ENCODE data around the gene TTC34. TPM values are rescaled to one million over a fixed set of nuclear protein-coding genes. Genes with fewer than 3 reads are reported as not detected.
"Not testable (repeated sequence)": the region's sequence is repeated elsewhere in the genome, so short reads cannot be mapped to it uniquely, and the experiment has no call there.

TTC34 gene
- total RNA-seq, 1 experiment from 2014 or later: 0.92 TPM

GRCh38 chr1:2799811-2800663, 1.5 kb downstream of the TTC34 start:
- no peak for TF ChIP-seq CTCF (conservative IDR thresholded peaks at IDR 0.05)
- Histone ChIP-seq H4K5ac (ENCODE audit: insufficient read length, low read depth, low read length) (no peak overlapping the region), H4K91ac (ENCODE audit: insufficient read length, low read depth, low read length) (no peak overlapping the region), H3K4me1 (ENCODE audit: insufficient read depth, low read length) (no peaks in the 10 kb centered on the region), H3K18ac (ENCODE audit: insufficient read length, low read depth, low read length) (no peak overlapping the region), H3K4ac (ENCODE audit: low read depth, low read length) (no peak overlapping the region), H3K4me2 (ENCODE audit: insufficient read depth, insufficient read length, low read length) (no peak overlapping the region), H2AK5ac (ENCODE audit: insufficient read length, low read length) (no peak overlapping the region), H2AFZ (ENCODE audit: low read length) (no peak overlapping the region), H2BK5ac (ENCODE audit: insufficient read length, low read length) (no peak overlapping the region), H2BK20ac (ENCODE audit: low read depth, low read length, poor library complexity, severe bottlenecking) (no peak overlapping the region), H3T11ph (ENCODE audit: low read length) (no peak overlapping the region), H3K79me2 (ENCODE audit: insufficient read depth, low read length) (no peaks in the 10 kb centered on the region), H4K20me1 (ENCODE audit: control insufficient read depth, insufficient read depth, insufficient read length) (no peaks in the 10 kb centered on the region), H3K9ac (ENCODE audit: extremely low read depth, insufficient read length, low read length) (no peak overlapping the region), H4K8ac (replicated peaks; ENCODE audit: insufficient read length, low read depth, low read length) (no peak overlapping the region), H3K79me1 (ENCODE audit: insufficient read depth, low read depth, low read length, poor library complexity, severe bottlenecking) (no peaks in the 10 kb centered on the region), H3K27me3 (ENCODE audit: insufficient read depth, low read length) (no peaks in the 10 kb centered on the region), H2BK12ac (ENCODE audit: insufficient read length, low read depth, low read length) (no peak overlapping the region), H3K27ac (ENCODE audit: insufficient read length, low read depth, low read length) (no peak overlapping the region), H3K23ac (ENCODE audit: insufficient read length, low read depth, low read length) (no peak overlapping the region), H2BK120ac (ENCODE audit: low read depth, low read length, poor library complexity, severe bottlenecking) (no peak overlapping the region), H3K23me2 (ENCODE audit: insufficient read length, low read depth, low read length, poor library complexity, severe bottlenecking) (no peaks in the 10 kb centered on the region), H3K14ac (ENCODE audit: insufficient read depth, low read length) (no peak overlapping the region), H3K9me3 (ENCODE audit: control insufficient read depth, low read depth, low read length) (peaks cover 76% of the 10 kb centered on the region), H3K56ac (ENCODE audit: insufficient read length, low read depth, low read length) (no peak overlapping the region), H2BK15ac (ENCODE audit: low read depth, low read length) (no peak overlapping the region)
- H3K27ac Mint-ChIP-seq: no peak overlapping the region
- DNase-seq: no peak
- peaks cover 3% of the 10 kb centered on the region for H3K27me3 Mint-ChIP-seq (ENCODE audit: low read depth)
- no peak overlapping the region for H3K4me3 Mint-ChIP-seq
- H3K36me3 Mint-ChIP-seq (ENCODE audit: insufficient read depth in 1 of 3, low read depth in 3 of 3): peaks cover 0 to 23% (median 5%) of the 10 kb centered on the region in 3 experiments; a peak in 4 of 7 replicates
- no peaks in the 10 kb centered on the region for H3K4me1 Mint-ChIP-seq
- peaks cover 20 to 61% of the 10 kb centered on the region in 2 experiments for H3K9me3 Mint-ChIP-seq
- no CpG with 5 or more reads among the region's 49 CpGs for WGBS (ENCODE audit: extremely low coverage, insufficient read length, low lambda C conversion rate)

GRCh38 chr1:2798958-2799357, 2.5 kb downstream of the TTC34 start:
- H4K91ac ChIP-seq (ENCODE audit: insufficient read length, low read depth, low read length); H2BK12ac ChIP-seq (ENCODE audit: insufficient read length, low read depth, low read length); H3K27me3 Mint-ChIP-seq (ENCODE audit: low read depth); H3K79me2 ChIP-seq (ENCODE audit: insufficient read depth, low read length); H3T11ph ChIP-seq (ENCODE audit: low read length); H3K56ac ChIP-seq (ENCODE audit: insufficient read length, low read depth, low read length); H3K18ac ChIP-seq (ENCODE audit: insufficient read length, low read depth, low read length); H4K5ac ChIP-seq (ENCODE audit: insufficient read length, low read depth, low read length); DNase-seq; H3K27ac Mint-ChIP-seq; H3K4ac ChIP-seq (ENCODE audit: low read depth, low read length); H3K23me2 ChIP-seq (ENCODE audit: insufficient read length, low read depth, low read length, poor library complexity, severe bottlenecking); H2AFZ ChIP-seq (ENCODE audit: low read length); H3K4me1 ChIP-seq (ENCODE audit: insufficient read depth, low read length); H2AK5ac ChIP-seq (ENCODE audit: insufficient read length, low read length); H3K4me2 ChIP-seq (ENCODE audit: insufficient read depth, insufficient read length, low read length); H3K27ac ChIP-seq (ENCODE audit: insufficient read length, low read depth, low read length); H2BK5ac ChIP-seq (ENCODE audit: insufficient read length, low read length); H4K20me1 ChIP-seq (ENCODE audit: control insufficient read depth, insufficient read depth, insufficient read length); H4K8ac ChIP-seq (replicated peaks; ENCODE audit: insufficient read length, low read depth, low read length); H3K27me3 ChIP-seq (ENCODE audit: insufficient read depth, low read length); H3K79me1 ChIP-seq (ENCODE audit: insufficient read depth, low read depth, low read length, poor library complexity, severe bottlenecking); H2BK20ac ChIP-seq (ENCODE audit: low read depth, low read length, poor library complexity, severe bottlenecking); H3K4me3 Mint-ChIP-seq; H3K4me1 Mint-ChIP-seq; H3K14ac ChIP-seq (ENCODE audit: insufficient read depth, low read length); H3K23ac ChIP-seq (ENCODE audit: insufficient read length, low read depth, low read length); H2BK15ac ChIP-seq (ENCODE audit: low read depth, low read length); H2BK120ac ChIP-seq (ENCODE audit: low read depth, low read length, poor library complexity, severe bottlenecking); H3K9ac ChIP-seq (ENCODE audit: extremely low read depth, insufficient read length, low read length): not testable (repeated sequence)
- H3K9me3 ChIP-seq (ENCODE audit: control insufficient read depth, low read depth, low read length): peaks cover 77% of the 10 kb centered on the region
- Mint-ChIP-seq H3K36me3 (ENCODE audit: insufficient read depth in 1 of 3, low read depth in 3 of 3) (peaks cover 0 to 23% (median 5%) of the 10 kb centered on the region in 3 experiments; a peak in 4 of 7 replicates), H3K9me3 (peaks cover 23 to 65% of the 10 kb centered on the region in 2 experiments)
- WGBS (ENCODE audit: extremely low coverage, insufficient read length, low lambda C conversion rate): no CpG with 5 or more reads among the region's 7 CpGs

Data from H9 (cell line).